Gastroesophageal sphincter (tissue), 4 donors: ENCODE results near the gene EXPH5. TPM values are rescaled to one million over a fixed set of nuclear protein-coding genes. Genes with fewer than 3 reads are reported as not detected.

Source experiments
- ATAC-seq: fragments of 150-250 bp; one replicate; pipeline ENCODE4 v1.9.1; 2016; ENCODE audit warnings: mild to moderate bottlenecking, moderate library complexity
- H3K27ac ChIP-seq, 4 donors: fragments of 200-600 bp; sonication (generic) in 3 of 4; 1 replicate in 3 of 4; 2 replicates in 1 of 4; pipeline ENCODE4 v1.5.1; 2016 to 2019
- H3K27me3 ChIP-seq: fragments of 200-600 bp; sonication (generic); one replicate; pipeline ENCODE4 v1.5.1; 2019
- H3K36me3 ChIP-seq, 2 donors: fragments of 200-600 bp; sonication (generic); one replicate each; pipeline ENCODE4 v1.5.1; 2019; ENCODE audit warnings: control low read depth in 1 of 2
- H3K4me1 ChIP-seq, 3 donors: fragments of 200-600 bp; sonication (generic); 1 replicate in 2 of 3; 2 replicates in 1 of 3; pipeline ENCODE4 v1.5.1; 2016 to 2019; ENCODE audit warnings: control low read depth in 2 of 3
- H3K4me3 ChIP-seq, 2 donors: fragments of 200-600 bp; sonication (generic); one replicate each; pipeline ENCODE4 v1.5.1; 2019; ENCODE audit warnings: mild to moderate bottlenecking in 1 of 2, moderate library complexity in 1 of 2
- H3K9me3 ChIP-seq, 3 donors: fragments of 200-600 bp; sonication (generic); one replicate each; pipeline ENCODE4 v1.5.1; 2017 to 2019; ENCODE audit warnings: control low read depth in 2 of 3
- CTCF ChIP-seq, 4 experiments: fragments of 200-600 bp in 2 of 4; fragments of 450-650 bp in 2 of 4; sonication (generic) in 1 of 4; IDR thresholded peaks; one replicate each; pipeline ENCODE4 v1.5.1; 2017 to 2019; ENCODE audit warnings: antibody characterized with exemption in 4 of 4, mild to moderate bottlenecking in 2 of 4, moderate library complexity in 2 of 4
- EP300 ChIP-seq: sonication (generic); formaldehyde crosslinking; IDR thresholded peaks from one replicate; pipeline ENCODE4 v1.6.1; 2017; ENCODE audit warnings: antibody characterized with exemption, mild to moderate bottlenecking
- POLR2A ChIP-seq, 2 donors: fragments of 450-650 bp; IDR thresholded peaks; one replicate each; pipeline ENCODE4 v1.6.1; 2017; ENCODE audit warnings: antibody characterized with exemption in 2 of 2, mild to moderate bottlenecking in 2 of 2, moderate library complexity in 1 of 2
- POLR2AphosphoS5 ChIP-seq: sonication (generic); formaldehyde crosslinking; IDR thresholded peaks from one replicate; pipeline ENCODE4 v1.6.1; 2017; ENCODE audit warnings: antibody characterized with exemption
- WGBS, 2 donors: methylation state at CpG; one replicate each; pipeline ENCODE4 v1.1.5; 2018; ENCODE audit warnings: low coverage in 1 of 2; 5-methylcytosine and 5-hydroxymethylcytosine counted together
- total RNA-seq, 4 donors: library from RNA; depleted of rRNA; stranded (reverse); fragments of >200 nt; gene quantifications; one replicate each; pipeline ENCODE4 v1.1.0, GENCODE V29; 2016

The EXPH5 gene
- total RNA-seq, 4 donors from 2014 or later = 1.1 to 4.8 (median 4.0) TPM

- Histone ChIP-seq H3K27me3 (no peaks in the 10 kb centered on the region), H3K9me3 (no peaks in the 10 kb centered on the region), H3K4me1 (peaks cover 0 to 8% (median 0%) of the 10 kb centered on the region in 3 donors), H3K27ac (no peak overlapping the region), H3K4me3 (no peak overlapping the region), H3K36me3 (no peaks in the 10 kb centered on the region)
- TF ChIP-seq POLR2AphosphoS5 = no peak
- no peak for TF ChIP-seq POLR2A (IDR thresholded peaks at IDR 0.05)
- no peak for TF ChIP-seq EP300
- TF ChIP-seq CTCF (IDR thresholded peaks at IDR 0.05) = no peak
- 100% methylated on average over 2 of the region's 2 CpGs for WGBS, 2 donors
- no peak for ATAC-seq
Observed at GRCh38 chr11:108558222-108558621, 35.3 kb downstream of the EXPH5 start.

GRCh38 chr11:108556019-108556418 lies 37.5 kb downstream of the EXPH5 start:
- H3K4me3 ChIP-seq = no peak overlapping the region
- H3K36me3 ChIP-seq = no peaks in the 10 kb centered on the region
- 41 to 65% methylated on average over 2 of the region's 2 CpGs for WGBS, 2 donors
- no peak for TF ChIP-seq POLR2AphosphoS5
- TF ChIP-seq CTCF (IDR thresholded peaks at IDR 0.05) = no peak
- TF ChIP-seq POLR2A (IDR thresholded peaks at IDR 0.05) = no peak
- TF ChIP-seq EP300 = no peak
- no peaks in the 10 kb centered on the region for H3K9me3 ChIP-seq
- H3K27ac ChIP-seq = no peak overlapping the region
- ATAC-seq = no peak
- no peaks in the 10 kb centered on the region for H3K27me3 ChIP-seq
- peaks cover 0 to 11% (median 0%) of the 10 kb centered on the region in 3 donors for H3K4me1 ChIP-seq

- Histone ChIP-seq H3K4me1 (peaks cover 0 to 11% (median 0%) of the 10 kb centered on the region in 3 donors), H3K36me3 (no peaks in the 10 kb centered on the region), H3K4me3 (no peak overlapping the region), H3K27ac (peak overlapping the region in 1 of 4 donors; percentile 4), H3K9me3 (no peaks in the 10 kb centered on the region), H3K27me3 (no peaks in the 10 kb centered on the region)
- ATAC-seq = no peak
- 16 to 25% methylated on average over 8 to 10 of the region's 10 CpGs for WGBS, 2 donors
- TF ChIP-seq POLR2A (IDR thresholded peaks at IDR 0.05) = no peak
- TF ChIP-seq POLR2AphosphoS5 = no peak
- TF ChIP-seq CTCF (IDR thresholded peaks at IDR 0.05) = no peak
- no peak for TF ChIP-seq EP300
Observed at GRCh38 chr11:108551651-108552462, 41.7 kb downstream of the EXPH5 start.

- WGBS, 2 donors = 61 to 71% methylated on average over 3 of the region's 3 CpGs
- TF ChIP-seq EP300 (no peak), CTCF (IDR thresholded peaks at IDR 0.05) (no peak), POLR2AphosphoS5 (no peak), POLR2A (IDR thresholded peaks at IDR 0.05) (no peak)
- Histone ChIP-seq H3K36me3 (no peaks in the 10 kb centered on the region), H3K4me1 (peaks cover 0 to 11% (median 0%) of the 10 kb centered on the region in 3 donors), H3K27me3 (no peaks in the 10 kb centered on the region), H3K27ac (no peak overlapping the region), H3K9me3 (no peaks in the 10 kb centered on the region), H3K4me3 (no peak overlapping the region)
- ATAC-seq = no peak
Observed at GRCh38 chr11:108549319-108549885, 44.2 kb downstream of the EXPH5 start.
